PFSK-1 (cell line): ENCODE measurements around the gene GABRG2.

Source experiments
- FOXP2 ChIP-seq: optimal IDR thresholded peaks from 2 replicates; pipeline ENCODE3; 2011; ENCODE audit warnings: borderline replicate concordance, control low read depth, inconsistent platforms; ENCODE audit not compliant: insufficient read depth; ENCODE audit errors: extremely low read length, extremely low read depth
- POLR2AphosphoS5 ChIP-seq: IDR thresholded peaks from 2 replicates; pipeline ENCODE4 v1.6.1; 2012; ENCODE audit warnings: low read depth, mild to moderate bottlenecking, control low read depth, low read length, moderate library complexity
- REST ChIP-seq, 2 experiments: IDR thresholded peaks; 2 replicates each; pipeline versions ENCODE4 v1.6.1 to v1.8.0; 2011 to 2012; ENCODE audit warnings: low read depth in 2 of 2, low read length in 2 of 2, control low read depth in 1 of 2, inconsistent platforms in 1 of 2, mild to moderate bottlenecking in 1 of 2, moderate library complexity in 1 of 2; ENCODE audit not compliant: insufficient read depth in 1 of 2
- SIN3A ChIP-seq: IDR thresholded peaks from 2 replicates; pipeline ENCODE4 v1.6.1; 2012; ENCODE audit warnings: mild to moderate bottlenecking, low read length, moderate library complexity, borderline replicate concordance; ENCODE audit not compliant: insufficient read depth
- TAF1 ChIP-seq: IDR thresholded peaks from 2 replicates; pipeline ENCODE4 v1.6.1; 2012; ENCODE audit warnings: low read length, control low read depth, borderline replicate concordance; ENCODE audit not compliant: insufficient read depth

GRCh38 chr5:162068412-162068811, 839 bp downstream of the GABRG2 start:
- TF ChIP-seq TAF1 = no peak
- TF ChIP-seq REST (IDR thresholded peaks at IDR 0.05; ENCODE audit: insufficient read depth in 1 of 2, low read depth in 2 of 2, low read length in 2 of 2) = peak; percentile 89 to 96
- no peak for TF ChIP-seq POLR2AphosphoS5
- peak; percentile 28; the same call in 1 of the 2 replicates for TF ChIP-seq SIN3A
- no peak for TF ChIP-seq FOXP2
